Erythroblast (primary cell): Measurements from ENCODE around the gene XG.

Experiments
- GATA1 ChIP-seq: IDR thresholded peaks from 2 replicates; pipeline ENCODE4 v1.6.1; 2011; ENCODE audit warnings: low read depth, mild to moderate bottlenecking, control low read depth, low read length, moderate library complexity
- POLR2A ChIP-seq: IDR thresholded peaks from 2 replicates; pipeline ENCODE4 v1.6.1; 2011; ENCODE audit warnings: mild to moderate bottlenecking, low read length

DNA sequence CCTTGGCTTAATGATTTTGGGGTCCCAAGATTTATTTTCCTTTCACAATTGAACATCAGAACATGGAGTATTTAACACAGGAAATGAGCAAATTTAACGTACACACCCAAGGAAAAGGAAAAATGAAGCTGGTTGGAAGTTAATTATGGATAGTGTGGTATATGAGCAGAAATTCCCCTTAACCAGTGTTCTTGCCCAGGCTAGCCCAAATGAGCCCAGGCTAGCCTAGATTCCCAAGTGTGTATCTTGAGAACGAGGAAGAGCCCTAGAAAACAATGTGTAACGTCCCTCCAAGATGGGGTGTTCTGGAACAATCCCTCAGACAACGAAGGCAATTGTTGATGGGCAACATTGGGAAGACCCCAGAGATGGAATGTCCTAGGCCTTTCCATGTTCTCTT, 33.7 kb downstream of the XG start:
- TF ChIP-seq POLR2A: no peak
- no peak for TF ChIP-seq GATA1
